GM23338 (cell line): Measurements from ENCODE around the gene TXNL4A. TPM values are rescaled to one million over a fixed set of nuclear protein-coding genes. Genes with fewer than 3 reads are reported as not detected.

Source experiments
- ATAC-seq: fragments of 200-7000 bp; cut with Tn5 transposase; 3 replicates; pipeline ENCODE4 v1.9.1; 2020
- DNase-seq: peaks from one replicate; pipeline ENCODE4 v3.0.0-alpha.2; 2015; ENCODE audit warnings: low spot score
- H2AFZ ChIP-seq: fragments of 200-600 bp; sonication (generic); 2 replicates; pipeline ENCODE4 v1.8.0; 2016; ENCODE audit warnings: antibody characterized with exemption, mild to moderate bottlenecking, moderate library complexity
- H3F3A ChIP-seq: fragments of 200-600 bp; sonication (generic); replicated peaks from 2 replicates; pipeline ENCODE4 v1.8.0; 2017; ENCODE audit warnings: antibody characterized with exemption, mixed run types, low read depth
- H3K27ac ChIP-seq: fragments of 200-600 bp; sonication (generic); 2 replicates; pipeline ENCODE4 v1.6.1; 2016; ENCODE audit warnings: low read depth
- H3K27me3 ChIP-seq: fragments of 200-600 bp; sonication (generic); 2 replicates; pipeline ENCODE4 v1.8.0; 2016; ENCODE audit warnings: mild to moderate bottlenecking, mixed run types, moderate library complexity; ENCODE audit not compliant: insufficient read depth
- H3K36me3 ChIP-seq: fragments of 200-600 bp; sonication (generic); 2 replicates; pipeline ENCODE4 v1.8.0; 2016; ENCODE audit warnings: mild to moderate bottlenecking; ENCODE audit not compliant: insufficient read depth
- H3K4me1 ChIP-seq: fragments of 200-600 bp; sonication (generic); 2 replicates; pipeline ENCODE4 v1.8.0; 2016; ENCODE audit warnings: mild to moderate bottlenecking, moderate library complexity; ENCODE audit not compliant: insufficient read depth
- H3K4me2 ChIP-seq: fragments of 200-600 bp; sonication (generic); 2 replicates; pipeline ENCODE4 v1.7.1; 2017; ENCODE audit warnings: mixed run types
- H3K4me3 ChIP-seq: fragments of 200-600 bp; sonication (generic); 2 replicates; pipeline ENCODE4 v1.6.1; 2016; ENCODE audit warnings: mixed run types
- H3K79me2 ChIP-seq: fragments of 200-600 bp; sonication (generic); replicated peaks from 2 replicates; pipeline ENCODE4 v1.8.0; 2017; ENCODE audit warnings: mild to moderate bottlenecking; ENCODE audit not compliant: insufficient read depth
- H3K9me2 ChIP-seq: fragments of 200-600 bp; sonication (generic); 2 replicates; pipeline ENCODE4 v1.8.0; 2017; ENCODE audit not compliant: insufficient read depth
- H4K20me1 ChIP-seq: fragments of 200-600 bp; sonication (generic); replicated peaks from 2 replicates; pipeline ENCODE4 v1.8.0; 2017; ENCODE audit warnings: mild to moderate bottlenecking; ENCODE audit not compliant: insufficient read depth
- H3K27ac Mint-ChIP-seq: 2 replicates; pipeline ENCODE4 v1.8.0; 2020; ENCODE audit warnings: inconsistent platforms, mild to moderate bottlenecking, moderate library complexity, mixed read lengths
- H3K27me3 Mint-ChIP-seq: 3 replicates; pipeline ENCODE4 v1.8.0; 2022; ENCODE audit warnings: low read depth, mild to moderate bottlenecking, moderate library complexity, mixed read lengths, inconsistent platforms; ENCODE audit not compliant: insufficient read depth, poor library complexity
- H3K36me3 Mint-ChIP-seq: 3 replicates; pipeline ENCODE4 v1.8.0; 2021; ENCODE audit warnings: low read depth, mild to moderate bottlenecking, inconsistent platforms, moderate library complexity, mixed read lengths
- H3K4me1 Mint-ChIP-seq: 3 replicates; pipeline ENCODE4 v1.8.0; 2020; ENCODE audit warnings: mild to moderate bottlenecking, inconsistent platforms, mixed read lengths
- H3K4me3 Mint-ChIP-seq: 3 replicates; pipeline ENCODE4 v1.8.0; 2021; ENCODE audit warnings: moderate library complexity, mild to moderate bottlenecking, inconsistent platforms, mixed read lengths
- H3K9me3 Mint-ChIP-seq: 3 replicates; pipeline ENCODE4 v1.8.0; 2020; ENCODE audit warnings: moderate library complexity, mild to moderate bottlenecking, inconsistent platforms, mixed read lengths
- CREB1 ChIP-seq: fragments of 250-450 bp; sonication (Bioruptor Pico); IDR thresholded peaks from 2 replicates; pipeline ENCODE4 v1.5.0; 2020; ENCODE audit warnings: low read depth, mild to moderate bottlenecking, moderate library complexity
- EZH2 ChIP-seq: fragments of 200-600 bp; sonication (generic); IDR thresholded peaks from one replicate; pipeline ENCODE4 v1.8.0; 2017; ENCODE audit warnings: antibody characterized with exemption, mild to moderate bottlenecking, low read depth; ENCODE audit not compliant: unreplicated experiment
- JUNB ChIP-seq: IDR thresholded peaks from one replicate; pipeline ENCODE4 v1.6.1; 2016; ENCODE audit warnings: antibody characterized with exemption; ENCODE audit not compliant: unreplicated experiment
- NANOG ChIP-seq: IDR thresholded peaks from 2 replicates; pipeline ENCODE4 v1.6.1; 2016; ENCODE audit warnings: antibody characterized with exemption, borderline replicate concordance
- POLR2AphosphoS5 ChIP-seq: IDR thresholded peaks from 2 replicates; pipeline ENCODE4 v1.6.1; 2016; ENCODE audit warnings: antibody characterized with exemption, low read depth
- ZNF114 ChIP-seq: fragments of 250-450 bp; sonication (Bioruptor Pico); IDR thresholded peaks from 2 replicates; pipeline ENCODE4 v1.5.0; 2020; ENCODE audit warnings: mild to moderate bottlenecking, moderate library complexity
- ZNF331 ChIP-seq: fragments of 250-450 bp; sonication (Bioruptor Pico); IDR thresholded peaks from 2 replicates; pipeline ENCODE4 v1.5.0; 2020; ENCODE audit warnings: low read depth, mild to moderate bottlenecking, moderate library complexity
- ZNF462 ChIP-seq: fragments of 250-450 bp; sonication (Bioruptor Pico); IDR thresholded peaks from 2 replicates; pipeline ENCODE4 v1.5.0; 2020; ENCODE audit warnings: mild to moderate bottlenecking, moderate library complexity
- polyA plus RNA-seq: library from polyadenylated mRNA; unstranded; fragments of >200 nt; fragmentation: Nextera tagmentation; extraction: Ambion mirVana; gene quantifications from 2 replicates; pipeline ENCODE4 v1.2.1, GENCODE V29; 2016
- total RNA-seq: library from RNA; depleted of rRNA; stranded (reverse); fragments of >200 nt; shearing (Covaris generic); gene quantifications from 2 replicates; pipeline ENCODE4 v1.2.3, GENCODE V29; 2014
- TF ChIP-seq, protein P1 (sequence below), 2 experiments: fragments of 200-600 bp in 1 of 2; sonication (generic) in 1 of 2; conservative IDR thresholded peaks; 2 replicates each; pipeline versions ENCODE4 v1.5.1 to v1.6.1; 2016 to 2017; ENCODE audit warnings: antibody characterized with exemption in 2 of 2, low read depth in 2 of 2, mild to moderate bottlenecking in 2 of 2, moderate library complexity in 1 of 2
- TF ChIP-seq, protein P2 (sequence below): IDR thresholded peaks from 2 replicates; pipeline ENCODE4 v1.6.1; 2016; ENCODE audit warnings: antibody characterized with exemption

Gene TXNL4A
- total and polyA plus RNA-seq, 2 experiments from 2014 or later, result 51.0 to 271 TPM

GRCh38 chr18:79938196-79938595 lies 50.2 kb downstream of the TXNL4A start (continued):
- TF ChIP-seq, protein P1, sequence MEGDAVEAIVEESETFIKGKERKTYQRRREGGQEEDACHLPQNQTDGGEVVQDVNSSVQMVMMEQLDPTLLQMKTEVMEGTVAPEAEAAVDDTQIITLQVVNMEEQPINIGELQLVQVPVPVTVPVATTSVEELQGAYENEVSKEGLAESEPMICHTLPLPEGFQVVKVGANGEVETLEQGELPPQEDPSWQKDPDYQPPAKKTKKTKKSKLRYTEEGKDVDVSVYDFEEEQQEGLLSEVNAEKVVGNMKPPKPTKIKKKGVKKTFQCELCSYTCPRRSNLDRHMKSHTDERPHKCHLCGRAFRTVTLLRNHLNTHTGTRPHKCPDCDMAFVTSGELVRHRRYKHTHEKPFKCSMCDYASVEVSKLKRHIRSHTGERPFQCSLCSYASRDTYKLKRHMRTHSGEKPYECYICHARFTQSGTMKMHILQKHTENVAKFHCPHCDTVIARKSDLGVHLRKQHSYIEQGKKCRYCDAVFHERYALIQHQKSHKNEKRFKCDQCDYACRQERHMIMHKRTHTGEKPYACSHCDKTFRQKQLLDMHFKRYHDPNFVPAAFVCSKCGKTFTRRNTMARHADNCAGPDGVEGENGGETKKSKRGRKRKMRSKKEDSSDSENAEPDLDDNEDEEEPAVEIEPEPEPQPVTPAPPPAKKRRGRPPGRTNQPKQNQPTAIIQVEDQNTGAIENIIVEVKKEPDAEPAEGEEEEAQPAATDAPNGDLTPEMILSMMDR (conservative IDR thresholded peaks at IDR 0.05; ENCODE audit: low read depth in 2 of 2), result no peak
- TF ChIP-seq NANOG (no peak), JUNB (no peak), POLR2AphosphoS5 (no peak)

DNA sequence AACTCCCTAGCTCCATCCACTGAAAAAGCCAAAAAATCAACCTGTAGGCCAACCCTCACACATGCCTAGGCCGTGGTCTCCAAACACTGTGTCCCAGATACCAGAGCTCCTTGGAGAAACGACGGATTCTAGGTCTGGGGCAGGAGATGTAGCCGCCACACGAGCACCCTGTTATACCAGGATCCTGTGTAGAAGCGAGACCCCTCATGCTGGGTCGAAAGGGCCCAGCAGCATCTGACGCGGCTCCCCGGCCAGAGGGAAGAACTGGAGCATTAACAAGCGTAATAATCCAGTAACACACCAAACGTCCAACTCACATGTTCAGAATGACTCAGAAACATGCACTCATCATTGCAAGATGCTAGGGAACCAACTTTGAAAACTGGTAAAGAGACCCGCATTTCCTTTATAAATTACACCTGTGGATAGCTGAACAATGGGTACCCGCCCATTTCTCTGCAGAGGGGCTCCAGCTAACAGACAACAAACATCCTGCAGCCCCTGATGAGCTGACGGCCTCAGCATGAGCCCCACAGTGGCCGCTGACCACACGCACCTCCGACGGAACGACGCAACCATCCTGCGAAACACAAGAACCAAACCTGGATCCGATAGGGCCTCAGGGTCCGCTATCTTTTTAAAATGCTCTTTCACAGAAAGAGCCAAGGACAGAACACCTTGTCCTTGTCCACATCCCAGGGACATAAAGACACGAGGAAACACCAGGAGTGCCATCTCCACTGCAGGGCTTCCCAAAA lies 51.1 kb downstream of the TXNL4A start:
- Mint-ChIP-seq H3K9me3 (0 out of 3 replicates have a peak, but pooled peaks cover 2% of the 10 kb centered on the region), H3K27me3 (no peaks in the 10 kb centered on the region), H3K27ac (no peak overlapping the region), H3K36me3 (peaks cover 2% of the 10 kb centered on the region), H3K4me1 (no peaks in the 10 kb centered on the region; the same call in 2 of the 3 replicates), H3K4me3 (no peak overlapping the region)
- no peak for DNase-seq
- no peak for ATAC-seq
- Histone ChIP-seq H3K36me3 (no peaks in the 10 kb centered on the region), H4K20me1 (peaks cover 8% of the 10 kb centered on the region; the same call in 1 of the 2 replicates), H2AFZ (no peak overlapping the region), H3K79me2 (peaks cover 5% of the 10 kb centered on the region), H3K27ac (no peak overlapping the region), H3K4me3 (no peak overlapping the region), H3K4me2 (no peak overlapping the region), H3F3A (no peaks in the 10 kb centered on the region), H3K9me2 (no peaks in the 10 kb centered on the region), H3K4me1 (0 out of 2 replicates have a peak, but pooled peaks cover 3% of the 10 kb centered on the region), H3K27me3 (no peaks in the 10 kb centered on the region)
- TF ChIP-seq ZNF114 (no peak), ZNF331 (CRISPR knock-in tag) (no peak), EZH2 (no peak), CREB1 (CRISPR knock-in tag) (no peak), NANOG (no peak), ZNF462 (CRISPR knock-in tag) (no peak)
- TF ChIP-seq, protein P1 (conservative IDR thresholded peaks at IDR 0.05; ENCODE audit: low read depth in 2 of 2), result no peak
- TF ChIP-seq, protein P2, sequence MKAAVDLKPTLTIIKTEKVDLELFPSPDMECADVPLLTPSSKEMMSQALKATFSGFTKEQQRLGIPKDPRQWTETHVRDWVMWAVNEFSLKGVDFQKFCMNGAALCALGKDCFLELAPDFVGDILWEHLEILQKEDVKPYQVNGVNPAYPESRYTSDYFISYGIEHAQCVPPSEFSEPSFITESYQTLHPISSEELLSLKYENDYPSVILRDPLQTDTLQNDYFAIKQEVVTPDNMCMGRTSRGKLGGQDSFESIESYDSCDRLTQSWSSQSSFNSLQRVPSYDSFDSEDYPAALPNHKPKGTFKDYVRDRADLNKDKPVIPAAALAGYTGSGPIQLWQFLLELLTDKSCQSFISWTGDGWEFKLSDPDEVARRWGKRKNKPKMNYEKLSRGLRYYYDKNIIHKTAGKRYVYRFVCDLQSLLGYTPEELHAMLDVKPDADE, result no peak
